Upper lobe of left lung (tissue), 6 donors: ENCODE data around the gene KCNT1. TPM values are rescaled to one million over a fixed set of nuclear protein-coding genes. Genes with fewer than 3 reads are reported as not detected.

Source experiments
- ATAC-seq, 2 donors: fragments of 200-7000 bp; cut with Tn5 transposase; one replicate each; pipeline ENCODE4 v1.9.1; 2022; ENCODE audit warnings: mild to moderate bottlenecking in 2 of 2, moderate library complexity in 2 of 2; ENCODE audit not compliant: low FRiP score in 2 of 2
- DNase-seq, 2 donors: peaks; one replicate each; pipeline ENCODE4 v3.0.0-alpha.2; 2019 to 2020
- H3K27ac ChIP-seq, 4 donors: fragments of 200-600 bp; sonication (generic); one replicate each; pipeline ENCODE4 v1.5.1; 2016 to 2019
- H3K27me3 ChIP-seq, 4 donors: fragments of 200-600 bp; sonication (generic); one replicate each; pipeline ENCODE4 v1.5.1; 2017 to 2019
- H3K36me3 ChIP-seq, 4 donors: fragments of 200-600 bp; sonication (generic); one replicate each; pipeline ENCODE4 v1.5.1; 2016 to 2019
- H3K4me1 ChIP-seq, 4 donors: fragments of 200-600 bp; sonication (generic); one replicate each; pipeline ENCODE4 v1.5.1; 2018 to 2019
- H3K4me3 ChIP-seq, 4 donors: fragments of 200-600 bp; sonication (generic); one replicate each; pipeline ENCODE4 v1.5.1; 2017 to 2019; ENCODE audit warnings: mild to moderate bottlenecking in 2 of 4, moderate library complexity in 1 of 4
- H3K9me3 ChIP-seq, 4 donors: fragments of 200-600 bp; sonication (generic); one replicate each; pipeline ENCODE4 v1.5.1; 2018 to 2019
- EP300 ChIP-seq, 4 donors: sonication (generic); formaldehyde crosslinking; IDR thresholded peaks; one replicate each; pipeline ENCODE4 v1.5.1; 2017; ENCODE audit warnings: antibody characterized with exemption in 4 of 4, control low read depth in 2 of 4
- POLR2A ChIP-seq, 4 donors: fragments of 450-650 bp; IDR thresholded peaks; one replicate each; pipeline ENCODE4 v1.5.1; 2016 to 2017; ENCODE audit warnings: antibody characterized with exemption in 4 of 4, mild to moderate bottlenecking in 2 of 4
- POLR2AphosphoS5 ChIP-seq, 2 donors: sonication (generic); formaldehyde crosslinking; IDR thresholded peaks; one replicate each; pipeline ENCODE4 v1.5.1; 2017; ENCODE audit warnings: antibody characterized with exemption in 2 of 2
- WGBS, 2 donors: methylation state at CpG; one replicate each; pipeline ENCODE4 v1.1.5; 2017 to 2018; 5-methylcytosine and 5-hydroxymethylcytosine counted together
- total RNA-seq, 6 donors: library from RNA; depleted of rRNA in 4 of 6; stranded (reverse); fragments of >200 nt in 4 of 6; gene quantifications; one replicate each; pipeline versions ENCODE4 v1.1.0 to v1.2.1, GENCODE V29; 2016 to 2021
- TF ChIP-seq, protein P1 (sequence below), 6 experiments: fragments of 450-650 bp in 4 of 6; fragments of 200-600 bp in 2 of 6; sonication (generic) in 2 of 6; IDR thresholded peaks; one replicate each; pipeline ENCODE4 v1.5.1; 2016 to 2019; ENCODE audit warnings: antibody characterized with exemption in 6 of 6
- donor health status: DM: no; HTN: no; CAD: no; lungs with moderate emphysema.
- donor health status: DM: no; HTN: yes; CAD: no; lungs with severe emphysema.

KCNT1 gene
- total RNA-seq, 6 donors from 2014 or later: 0.11 to 1.0 (median 0.31) TPM; not detected in 2

DNA sequence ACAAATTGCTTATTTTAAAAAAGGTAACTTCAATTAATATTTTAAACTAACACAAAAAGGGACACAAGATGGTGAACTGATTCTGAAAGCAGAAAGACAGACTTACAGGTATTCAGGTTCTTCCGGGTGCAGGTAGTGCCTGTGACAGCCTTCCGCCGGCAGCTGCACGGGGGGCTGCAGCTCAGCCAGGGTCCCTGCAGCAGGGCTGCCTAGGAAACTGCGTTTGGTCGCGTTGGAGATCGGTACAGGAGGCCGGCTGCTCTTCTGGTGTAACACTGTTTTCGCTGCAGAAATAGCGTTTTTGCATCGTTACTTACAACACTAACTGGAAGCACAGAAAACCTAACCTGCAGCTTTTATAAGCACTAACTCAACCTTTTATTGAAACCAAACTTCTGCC is 125.3 kb downstream of the KCNT1 start:
- Histone ChIP-seq H3K27ac (no peak overlapping the region), H3K9me3 (peaks cover 0 to 9% (median 2%) of the 10 kb centered on the region in 4 donors), H3K27me3 (no peaks in the 10 kb centered on the region), H3K4me1 (no peaks in the 10 kb centered on the region), H3K36me3 (peaks cover 0 to 41% (median 32%) of the 10 kb centered on the region in 4 donors), H3K4me3 (no peak overlapping the region)
- ATAC-seq (no peak), DNase-seq (no peak)
- 93 to 96% methylated on average over 12 of the region's 12 CpGs for WGBS, 2 donors
- TF ChIP-seq POLR2A (IDR thresholded peaks at IDR 0.05) (no peak), EP300 (IDR thresholded peaks at IDR 0.05) (no peak)

- Histone ChIP-seq H3K27me3 (no peaks in the 10 kb centered on the region), H3K4me3 (no peak overlapping the region), H3K36me3 (peaks cover 0 to 34% (median 25%) of the 10 kb centered on the region in 4 donors), H3K9me3 (peaks cover 0 to 9% (median 2%) of the 10 kb centered on the region in 4 donors), H3K4me1 (no peaks in the 10 kb centered on the region), H3K27ac (no peak overlapping the region)
- ATAC-seq (no peak), DNase-seq (no peak)
- TF ChIP-seq, protein P1, sequence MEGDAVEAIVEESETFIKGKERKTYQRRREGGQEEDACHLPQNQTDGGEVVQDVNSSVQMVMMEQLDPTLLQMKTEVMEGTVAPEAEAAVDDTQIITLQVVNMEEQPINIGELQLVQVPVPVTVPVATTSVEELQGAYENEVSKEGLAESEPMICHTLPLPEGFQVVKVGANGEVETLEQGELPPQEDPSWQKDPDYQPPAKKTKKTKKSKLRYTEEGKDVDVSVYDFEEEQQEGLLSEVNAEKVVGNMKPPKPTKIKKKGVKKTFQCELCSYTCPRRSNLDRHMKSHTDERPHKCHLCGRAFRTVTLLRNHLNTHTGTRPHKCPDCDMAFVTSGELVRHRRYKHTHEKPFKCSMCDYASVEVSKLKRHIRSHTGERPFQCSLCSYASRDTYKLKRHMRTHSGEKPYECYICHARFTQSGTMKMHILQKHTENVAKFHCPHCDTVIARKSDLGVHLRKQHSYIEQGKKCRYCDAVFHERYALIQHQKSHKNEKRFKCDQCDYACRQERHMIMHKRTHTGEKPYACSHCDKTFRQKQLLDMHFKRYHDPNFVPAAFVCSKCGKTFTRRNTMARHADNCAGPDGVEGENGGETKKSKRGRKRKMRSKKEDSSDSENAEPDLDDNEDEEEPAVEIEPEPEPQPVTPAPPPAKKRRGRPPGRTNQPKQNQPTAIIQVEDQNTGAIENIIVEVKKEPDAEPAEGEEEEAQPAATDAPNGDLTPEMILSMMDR (IDR thresholded peaks at IDR 0.05): no peak
- TF ChIP-seq EP300 (IDR thresholded peaks at IDR 0.05) (no peak), POLR2AphosphoS5 (IDR thresholded peaks at IDR 0.05) (no peak), POLR2A (IDR thresholded peaks at IDR 0.05) (no peak)
- WGBS, 2 donors: 96 to 98% methylated on average over 9 to 13 of the region's 13 CpGs
Measured at GRCh38 chr9:135827866-135828580, 126.0 kb downstream of the KCNT1 start.

- ATAC-seq: no peak
- WGBS, 2 donors: 97 to 98% methylated on average over 5 of the region's 5 CpGs
- H3K9me3 ChIP-seq: peaks cover 0 to 9% (median 2%) of the 10 kb centered on the region in 4 donors
Measured at GRCh38 chr9:135828656-135829055, 126.7 kb downstream of the KCNT1 start.

DNA sequence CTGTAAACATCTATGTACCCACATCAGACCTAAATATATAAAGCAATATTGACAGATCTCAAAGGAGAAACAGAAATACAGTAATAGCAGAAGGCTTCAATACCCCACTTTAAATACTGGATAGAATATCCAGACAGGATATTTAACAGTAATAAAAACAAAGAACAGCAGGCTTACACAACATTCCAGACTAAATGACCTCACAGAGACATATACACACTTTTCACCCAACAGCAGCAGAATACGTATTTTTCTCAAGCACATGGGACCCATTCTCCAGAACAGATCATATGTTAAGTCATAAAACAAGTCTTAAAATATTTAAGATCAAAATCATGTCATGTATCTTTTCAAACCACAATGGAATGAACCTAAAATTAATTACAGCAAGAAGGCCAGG is 128.5 kb downstream of the KCNT1 start:
- Histone ChIP-seq H3K4me3 (no peak overlapping the region), H3K9me3 (peaks cover 0 to 9% (median 2%) of the 10 kb centered on the region in 4 donors), H3K27ac (no peak overlapping the region), H3K27me3 (no peaks in the 10 kb centered on the region), H3K36me3 (peaks cover 0 to 16% (median 10%) of the 10 kb centered on the region in 4 donors), H3K4me1 (no peaks in the 10 kb centered on the region)
- 94 to 96% methylated on average over 1 of the region's 1 CpG for WGBS, 2 donors
- ATAC-seq (no peak), DNase-seq (no peak)
- TF ChIP-seq, protein P1 (IDR thresholded peaks at IDR 0.05): no peak
- TF ChIP-seq POLR2A (IDR thresholded peaks at IDR 0.05) (no peak), POLR2AphosphoS5 (IDR thresholded peaks at IDR 0.05) (no peak), EP300 (IDR thresholded peaks at IDR 0.05) (no peak)

More at GRCh38 chr9:135828656-135829055, 126.7 kb downstream of the KCNT1 start:
- TF ChIP-seq POLR2AphosphoS5 (IDR thresholded peaks at IDR 0.05) (no peak), EP300 (IDR thresholded peaks at IDR 0.05) (no peak), POLR2A (IDR thresholded peaks at IDR 0.05) (no peak)
- TF ChIP-seq, protein P1 (IDR thresholded peaks at IDR 0.05): no peak
- no peak overlapping the region for H3K4me3 ChIP-seq
- no peaks in the 10 kb centered on the region for H3K27me3 ChIP-seq
- peaks cover 0 to 27% (median 19%) of the 10 kb centered on the region in 4 donors for H3K36me3 ChIP-seq
- DNase-seq: no peak
- no peak overlapping the region for H3K27ac ChIP-seq
- H3K4me1 ChIP-seq: no peaks in the 10 kb centered on the region

GRCh38 chr9:135833864-135834263 is 131.9 kb downstream of the KCNT1 start:
- Histone ChIP-seq H3K36me3 (peaks cover 0 to 5% (median 0%) of the 10 kb centered on the region in 4 donors), H3K27ac (no peak overlapping the region), H3K9me3 (peaks cover 0 to 5% (median 0%) of the 10 kb centered on the region in 4 donors), H3K4me1 (no peaks in the 10 kb centered on the region), H3K27me3 (no peaks in the 10 kb centered on the region), H3K4me3 (no peak overlapping the region)
- ATAC-seq: no peak
- 88 to 89% methylated on average over 3 of the region's 3 CpGs for WGBS, 2 donors
- TF ChIP-seq EP300 (IDR thresholded peaks at IDR 0.05) (no peak), POLR2AphosphoS5 (IDR thresholded peaks at IDR 0.05) (no peak)
- TF ChIP-seq, protein P1 (IDR thresholded peaks at IDR 0.05): no peak
- no peak for DNase-seq
